Fibroblast of pulmonary artery (primary cell): ENCODE measurements around the gene ZNF865.
A peak's percentile ranks its signal among the peaks of the same experiment; 100 is the strongest.

Experiments
- DNase-seq: peaks from one replicate; pipeline ENCODE4 v3.0.0-alpha.2; 2010; ENCODE audit warnings: low read depth
- H3K4me3 ChIP-seq: replicated peaks from 2 replicates; pipeline ENCODE4 v1.5.1; 2011; ENCODE audit warnings: low read depth, mild to moderate bottlenecking, control low read depth, low read length, moderate library complexity
- CTCF ChIP-seq: IDR thresholded peaks from 2 replicates; pipeline ENCODE4 v1.5.1; 2011; ENCODE audit warnings: mild to moderate bottlenecking, control low read depth, low read length, inconsistent platforms; ENCODE audit errors: missing control alignments

Gene ZNF865

GRCh38 chr19:55601084-55601483 lies 4.4 kb upstream of the ZNF865 start:
- no peak for DNase-seq
- peak overlapping the region; percentile 73 for H3K4me3 ChIP-seq
- TF ChIP-seq CTCF, result no peak

- no peak for DNase-seq
- TF ChIP-seq CTCF, result no peak
- H3K4me3 ChIP-seq, result no peak overlapping the region
Observed at GRCh38 chr19:55602104-55603001, 3.1 kb upstream of the ZNF865 start.

DNA sequence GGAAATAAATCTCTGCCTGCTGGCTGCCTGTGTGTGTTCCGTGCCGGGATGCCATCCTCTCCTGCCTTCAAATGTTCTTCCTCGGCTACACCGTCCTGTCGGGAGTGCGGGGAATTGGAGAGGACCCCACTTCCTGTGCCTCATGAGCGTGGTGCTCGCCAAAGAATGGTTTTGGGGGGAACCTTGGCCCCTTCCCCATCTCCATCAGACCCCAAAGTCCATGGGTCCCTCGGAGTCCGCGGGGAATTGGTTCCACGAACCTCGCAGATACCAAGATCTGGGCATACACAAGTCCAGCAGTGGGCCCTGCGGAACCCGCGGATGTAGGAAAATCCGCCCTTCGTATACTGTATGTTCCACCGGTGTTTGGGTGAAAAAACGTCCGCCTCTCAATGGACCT lies 2.3 kb upstream of the ZNF865 start:
- no peak for TF ChIP-seq CTCF
- H3K4me3 ChIP-seq, result no peak overlapping the region
- DNase-seq, result no peak

GRCh38 chr19:55603581-55604292 lies 1.7 kb upstream of the ZNF865 start:
- TF ChIP-seq CTCF, result no peak
- no peak overlapping the region for H3K4me3 ChIP-seq
- DNase-seq, result no peak

DNA sequence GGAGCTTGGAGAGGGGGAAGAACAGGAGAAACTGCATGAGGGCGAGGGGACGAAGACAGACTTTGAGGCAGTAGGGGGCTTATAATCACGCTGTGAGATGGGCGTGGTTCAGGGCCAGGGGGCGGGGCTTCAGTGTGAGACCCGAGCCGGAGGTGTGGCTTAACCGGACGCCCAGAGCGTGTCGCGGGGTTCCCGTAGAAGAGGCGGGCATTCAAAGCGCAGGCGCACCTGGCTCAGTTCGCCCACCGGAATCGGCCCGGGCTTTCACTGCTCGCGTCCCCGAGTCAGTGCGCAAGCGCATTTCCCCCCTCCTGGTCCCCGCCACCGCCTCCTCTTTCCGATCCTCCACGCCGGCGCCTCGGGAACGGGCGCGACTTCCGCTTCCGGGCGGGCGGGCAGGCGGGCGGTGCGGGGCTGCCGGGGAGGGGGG lies 225 bp upstream of the ZNF865 start:
- DNase-seq, result peak; percentile 98
- H3K4me3 ChIP-seq, result peak overlapping the region; percentile 76
- no peak for TF ChIP-seq CTCF

DNA sequence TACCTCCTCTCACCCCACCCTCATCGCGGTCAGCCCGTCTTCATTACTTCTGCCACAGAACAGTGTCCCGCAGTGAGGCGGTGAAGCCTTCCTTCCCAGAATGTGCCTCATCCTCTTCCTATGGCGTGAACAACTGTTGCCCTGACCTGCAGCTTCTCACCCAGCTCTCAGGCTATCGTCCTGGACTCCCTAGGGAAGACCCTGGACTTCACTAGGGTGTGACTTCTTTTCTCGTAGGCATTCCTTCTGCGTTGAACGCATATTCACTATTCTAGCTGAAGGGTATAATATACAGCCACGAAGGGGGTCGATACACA lies 982 bp downstream of the ZNF865 start:
- no peak for TF ChIP-seq CTCF
- DNase-seq, result no peak
- H3K4me3 ChIP-seq, result peak overlapping the region; percentile 76
